GM10847 (cell line): Measurements from ENCODE around the gene FOXJ3.

ENCODE experiments used
- POLR2A ChIP-seq: IDR thresholded peaks from 2 replicates; pipeline ENCODE4 v1.6.1; 2011; ENCODE audit not compliant: insufficient read length; ENCODE audit errors: extremely low read depth

Gene FOXJ3

GRCh38 chr1:42177541-42177981 lies 157.5 kb downstream of the FOXJ3 start:
- TF ChIP-seq POLR2A, result no peak

DNA sequence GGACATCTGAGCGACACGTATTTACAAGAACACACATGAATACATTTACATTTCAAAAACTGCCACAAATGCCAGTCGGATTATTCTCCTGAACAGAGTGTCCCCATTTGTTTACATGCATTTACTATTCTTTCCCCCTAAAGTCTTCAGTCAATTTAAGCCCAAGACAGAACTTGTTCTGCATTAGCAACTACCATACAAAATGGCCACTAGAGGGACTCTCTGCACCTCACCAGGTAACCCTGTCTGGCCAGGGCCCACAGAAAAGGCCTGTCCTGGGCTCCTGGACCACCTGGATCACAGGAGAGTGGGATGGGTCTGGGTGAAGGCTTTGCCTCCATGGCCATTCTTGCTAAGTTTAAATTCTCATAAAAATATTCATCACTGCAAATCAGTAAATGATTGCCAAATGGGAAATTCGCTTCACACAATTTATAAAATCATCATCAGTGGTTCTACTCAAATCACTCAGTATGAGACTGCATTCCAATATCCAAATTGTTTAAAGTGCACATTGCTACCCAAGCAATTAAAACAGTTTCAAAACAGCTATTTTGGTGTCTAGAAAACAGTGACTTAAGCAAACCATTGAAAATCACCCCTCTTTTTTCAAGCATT lies 158.0 kb downstream of the FOXJ3 start:
- TF ChIP-seq POLR2A, result no peak

- no peak for TF ChIP-seq POLR2A
Observed at GRCh38 chr1:42175314-42176054, 159.6 kb downstream of the FOXJ3 start.

GRCh38 chr1:42173961-42174735 lies 160.9 kb downstream of the FOXJ3 start:
- TF ChIP-seq POLR2A, result no peak

GRCh38 chr1:42173155-42173933 lies 161.7 kb downstream of the FOXJ3 start:
- TF ChIP-seq POLR2A, result no peak

DNA sequence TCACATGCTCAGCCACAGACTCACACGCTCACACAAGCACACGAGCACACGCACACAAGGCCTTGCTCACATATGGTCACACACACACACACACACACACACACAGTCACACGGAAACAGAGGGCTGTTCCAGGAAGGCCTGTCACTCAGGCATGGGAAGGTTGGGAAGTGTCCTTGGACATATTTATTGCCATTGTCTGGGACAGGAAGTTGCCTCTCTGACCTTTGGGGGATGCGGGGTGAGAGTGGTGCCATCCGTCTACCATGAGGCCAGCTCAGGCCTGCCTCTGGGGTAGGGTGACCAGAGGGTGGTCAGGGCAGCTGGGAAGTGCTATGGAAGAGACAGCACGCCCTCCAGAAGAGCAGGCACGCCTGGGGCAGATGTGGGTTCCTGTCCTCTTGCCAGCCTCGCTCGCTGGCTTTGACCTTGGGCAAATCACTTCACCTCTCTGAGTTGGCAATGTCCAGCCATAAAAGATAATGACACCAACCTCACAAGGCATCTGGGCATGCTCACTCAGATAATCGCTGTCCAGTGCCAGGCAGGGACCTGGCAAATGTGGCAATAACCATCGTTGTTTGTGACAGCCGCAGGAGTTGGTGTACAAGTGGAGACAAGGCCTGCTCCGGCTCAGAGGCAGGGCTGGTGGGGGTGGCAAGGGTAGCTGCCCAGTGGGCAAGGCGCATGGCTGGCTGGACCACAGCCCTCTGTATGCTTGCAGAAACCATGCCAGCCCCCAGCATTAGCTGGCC lies 162.5 kb downstream of the FOXJ3 start:
- no peak for TF ChIP-seq POLR2A

DNA sequence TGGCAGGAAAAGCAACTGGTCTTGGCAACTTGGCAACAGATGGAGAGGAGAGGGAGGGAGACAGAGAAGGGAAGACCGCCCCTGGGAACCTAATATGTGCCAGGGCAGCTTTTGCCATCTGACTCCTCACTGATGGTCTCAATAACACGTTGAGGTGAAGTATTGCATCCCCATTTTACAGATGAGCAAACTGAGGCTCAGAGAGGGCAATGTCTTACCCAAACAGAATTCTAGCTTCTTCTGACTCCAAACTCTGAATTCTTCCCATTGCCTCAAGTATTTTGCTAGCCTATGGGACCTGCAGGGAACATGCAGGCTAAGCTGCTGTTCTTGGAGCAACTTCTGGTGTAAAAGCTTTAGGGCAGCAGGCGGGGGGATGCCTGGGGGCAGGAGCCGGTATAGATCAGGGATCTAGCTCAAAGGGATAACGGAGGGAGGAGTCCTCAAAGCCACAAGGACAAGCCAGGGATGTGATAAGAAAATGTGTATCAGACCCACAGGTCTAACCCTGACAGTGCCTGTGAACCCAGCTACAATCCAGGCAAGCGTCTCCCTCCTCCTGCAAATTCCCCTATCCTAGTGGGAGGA lies 163.3 kb downstream of the FOXJ3 start:
- TF ChIP-seq POLR2A, result no peak

- TF ChIP-seq POLR2A, result no peak
Observed at GRCh38 chr1:42170779-42171621, 164.0 kb downstream of the FOXJ3 start.

- no peak for TF ChIP-seq POLR2A
Observed at GRCh38 chr1:42168763-42169162, 166.3 kb downstream of the FOXJ3 start.

- no peak for TF ChIP-seq POLR2A
Observed at GRCh38 chr1:42168391-42168670, 166.7 kb downstream of the FOXJ3 start.

- no peak for TF ChIP-seq POLR2A
Observed at GRCh38 chr1:42167611-42168390, 167.2 kb downstream of the FOXJ3 start.

- TF ChIP-seq POLR2A, result no peak
Observed at GRCh38 chr1:42165511-42166210, 169.4 kb downstream of the FOXJ3 start.
